Upper lobe of left lung (tissue), 6 donors: ENCODE results near the gene CHRM4. TPM values are rescaled to one million over a fixed set of nuclear protein-coding genes. Genes with fewer than 3 reads are reported as not detected.

Experiments used
- ATAC-seq, 2 donors: fragments of 200-7000 bp; cut with Tn5 transposase; one replicate each; pipeline ENCODE4 v1.9.1; 2022; ENCODE audit warnings: mild to moderate bottlenecking in 2 of 2, moderate library complexity in 2 of 2; ENCODE audit not compliant: low FRiP score in 2 of 2
- DNase-seq, 2 donors: peaks; one replicate each; pipeline ENCODE4 v3.0.0-alpha.2; 2019 to 2020
- H3K27ac ChIP-seq, 4 donors: fragments of 200-600 bp; sonication (generic); one replicate each; pipeline ENCODE4 v1.5.1; 2016 to 2019
- H3K27me3 ChIP-seq, 4 donors: fragments of 200-600 bp; sonication (generic); one replicate each; pipeline ENCODE4 v1.5.1; 2017 to 2019
- H3K36me3 ChIP-seq, 4 donors: fragments of 200-600 bp; sonication (generic); one replicate each; pipeline ENCODE4 v1.5.1; 2016 to 2019
- H3K4me1 ChIP-seq, 4 donors: fragments of 200-600 bp; sonication (generic); one replicate each; pipeline ENCODE4 v1.5.1; 2018 to 2019
- H3K4me3 ChIP-seq, 4 donors: fragments of 200-600 bp; sonication (generic); one replicate each; pipeline ENCODE4 v1.5.1; 2017 to 2019; ENCODE audit warnings: mild to moderate bottlenecking in 2 of 4, moderate library complexity in 1 of 4
- H3K9me3 ChIP-seq, 4 donors: fragments of 200-600 bp; sonication (generic); one replicate each; pipeline ENCODE4 v1.5.1; 2018 to 2019
- EP300 ChIP-seq, 4 donors: sonication (generic); formaldehyde crosslinking; IDR thresholded peaks; one replicate each; pipeline ENCODE4 v1.5.1; 2017; ENCODE audit warnings: antibody characterized with exemption in 4 of 4, control low read depth in 2 of 4
- POLR2A ChIP-seq, 4 donors: fragments of 450-650 bp; IDR thresholded peaks; one replicate each; pipeline ENCODE4 v1.5.1; 2016 to 2017; ENCODE audit warnings: antibody characterized with exemption in 4 of 4, mild to moderate bottlenecking in 2 of 4
- POLR2AphosphoS5 ChIP-seq, 2 donors: sonication (generic); formaldehyde crosslinking; IDR thresholded peaks; one replicate each; pipeline ENCODE4 v1.5.1; 2017; ENCODE audit warnings: antibody characterized with exemption in 2 of 2
- WGBS, 2 donors: methylation state at CpG; one replicate each; pipeline ENCODE4 v1.1.5; 2017 to 2018; 5-methylcytosine and 5-hydroxymethylcytosine counted together
- total RNA-seq, 6 donors: library from RNA; depleted of rRNA in 4 of 6; stranded (reverse); fragments of >200 nt in 4 of 6; gene quantifications; one replicate each; pipeline versions ENCODE4 v1.1.0 to v1.2.1, GENCODE V29; 2016 to 2021
- TF ChIP-seq, protein P1 (sequence below), 6 experiments: fragments of 450-650 bp in 4 of 6; fragments of 200-600 bp in 2 of 6; sonication (generic) in 2 of 6; IDR thresholded peaks; one replicate each; pipeline ENCODE4 v1.5.1; 2016 to 2019; ENCODE audit warnings: antibody characterized with exemption in 6 of 6
- donor health status: DM: no; HTN: no; CAD: no; lungs with moderate emphysema.
- donor health status: DM: no; HTN: yes; CAD: no; lungs with severe emphysema.

Gene CHRM4
- total RNA-seq, 6 donors from 2014 or later, result 0.34 to 1.4 (median 0.53) TPM; not detected in 2

DNA sequence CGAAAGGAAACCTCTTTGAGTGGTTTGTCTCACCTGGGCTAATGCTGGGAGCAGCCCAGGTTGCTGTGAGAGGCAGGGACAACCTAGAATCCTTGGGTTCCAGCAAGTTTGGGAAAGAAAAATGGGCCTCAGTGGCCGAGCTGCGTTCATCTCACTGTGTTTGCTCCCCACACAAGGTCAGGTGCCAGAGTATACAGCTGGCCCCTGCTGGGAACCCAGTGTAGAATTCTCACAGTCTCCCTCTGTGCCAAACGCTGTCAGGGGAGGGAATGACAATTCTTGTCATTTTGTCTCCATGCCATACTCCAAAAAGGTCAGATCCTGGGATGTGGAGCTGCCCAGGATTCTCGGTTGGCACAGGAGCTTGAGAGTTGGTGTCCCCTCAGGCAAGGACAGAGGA, 40.0 kb downstream of the CHRM4 start:
- no peak for DNase-seq
- no peak for ATAC-seq
- Histone ChIP-seq H3K9me3 (no peaks in the 10 kb centered on the region), H3K27me3 (no peaks in the 10 kb centered on the region), H3K36me3 (peaks cover 0 to 18% (median 6%) of the 10 kb centered on the region in 4 donors), H3K4me1 (peaks cover 49 to 74% (median 59%) of the 10 kb centered on the region in 4 donors), H3K4me3 (no peak overlapping the region), H3K27ac (peak overlapping the region in 3 of 4 donors; percentile 35 to 60 (median 48))
- WGBS, 2 donors, result 75 to 87% methylated on average over 3 to 5 of the region's 5 CpGs
- no peak for TF ChIP-seq POLR2A (IDR thresholded peaks at IDR 0.05)
- no peak for TF ChIP-seq EP300 (IDR thresholded peaks at IDR 0.05)
- TF ChIP-seq, protein P1, sequence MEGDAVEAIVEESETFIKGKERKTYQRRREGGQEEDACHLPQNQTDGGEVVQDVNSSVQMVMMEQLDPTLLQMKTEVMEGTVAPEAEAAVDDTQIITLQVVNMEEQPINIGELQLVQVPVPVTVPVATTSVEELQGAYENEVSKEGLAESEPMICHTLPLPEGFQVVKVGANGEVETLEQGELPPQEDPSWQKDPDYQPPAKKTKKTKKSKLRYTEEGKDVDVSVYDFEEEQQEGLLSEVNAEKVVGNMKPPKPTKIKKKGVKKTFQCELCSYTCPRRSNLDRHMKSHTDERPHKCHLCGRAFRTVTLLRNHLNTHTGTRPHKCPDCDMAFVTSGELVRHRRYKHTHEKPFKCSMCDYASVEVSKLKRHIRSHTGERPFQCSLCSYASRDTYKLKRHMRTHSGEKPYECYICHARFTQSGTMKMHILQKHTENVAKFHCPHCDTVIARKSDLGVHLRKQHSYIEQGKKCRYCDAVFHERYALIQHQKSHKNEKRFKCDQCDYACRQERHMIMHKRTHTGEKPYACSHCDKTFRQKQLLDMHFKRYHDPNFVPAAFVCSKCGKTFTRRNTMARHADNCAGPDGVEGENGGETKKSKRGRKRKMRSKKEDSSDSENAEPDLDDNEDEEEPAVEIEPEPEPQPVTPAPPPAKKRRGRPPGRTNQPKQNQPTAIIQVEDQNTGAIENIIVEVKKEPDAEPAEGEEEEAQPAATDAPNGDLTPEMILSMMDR (IDR thresholded peaks at IDR 0.05), result no peak
- no peak for TF ChIP-seq POLR2AphosphoS5 (IDR thresholded peaks at IDR 0.05)

DNA sequence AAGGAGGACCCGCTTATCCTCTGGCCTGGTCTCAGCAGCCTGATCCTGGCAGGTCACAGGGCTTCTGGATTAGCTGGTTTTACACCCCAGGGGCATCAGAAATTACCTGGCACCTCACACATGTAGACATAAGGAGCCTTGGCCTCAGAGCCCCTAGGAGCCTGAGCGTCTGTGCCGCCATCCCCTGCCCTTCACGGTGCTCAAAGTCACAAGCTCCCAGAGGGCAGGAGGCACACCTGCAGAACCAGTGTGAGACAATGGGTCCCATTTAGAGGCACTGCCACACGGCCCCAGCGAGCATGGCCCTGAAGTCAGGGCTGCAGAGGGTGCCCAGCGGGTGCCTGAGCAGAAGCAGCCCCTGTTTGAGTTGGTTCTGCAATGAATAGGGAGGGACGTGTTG, 40.4 kb downstream of the CHRM4 start:
- WGBS, 2 donors, result 80 to 100% methylated on average over 1 to 8 of the region's 8 CpGs
- no peaks in the 10 kb centered on the region for H3K27me3 ChIP-seq
- peaks cover 0 to 14% (median 3%) of the 10 kb centered on the region in 4 donors for H3K36me3 ChIP-seq
- H3K9me3 ChIP-seq, result no peaks in the 10 kb centered on the region
- ATAC-seq (no peak), DNase-seq (no peak)
- H3K4me3 ChIP-seq, result no peak overlapping the region
- H3K4me1 ChIP-seq, result peaks cover 51 to 74% (median 61%) of the 10 kb centered on the region in 4 donors
- TF ChIP-seq, protein P1 (IDR thresholded peaks at IDR 0.05), result no peak
- TF ChIP-seq EP300 (IDR thresholded peaks at IDR 0.05) (no peak), POLR2A (IDR thresholded peaks at IDR 0.05) (no peak), POLR2AphosphoS5 (IDR thresholded peaks at IDR 0.05) (no peak)
- H3K27ac ChIP-seq, result peak overlapping the region in 2 of 4 donors; percentile 11 to 48

DNA sequence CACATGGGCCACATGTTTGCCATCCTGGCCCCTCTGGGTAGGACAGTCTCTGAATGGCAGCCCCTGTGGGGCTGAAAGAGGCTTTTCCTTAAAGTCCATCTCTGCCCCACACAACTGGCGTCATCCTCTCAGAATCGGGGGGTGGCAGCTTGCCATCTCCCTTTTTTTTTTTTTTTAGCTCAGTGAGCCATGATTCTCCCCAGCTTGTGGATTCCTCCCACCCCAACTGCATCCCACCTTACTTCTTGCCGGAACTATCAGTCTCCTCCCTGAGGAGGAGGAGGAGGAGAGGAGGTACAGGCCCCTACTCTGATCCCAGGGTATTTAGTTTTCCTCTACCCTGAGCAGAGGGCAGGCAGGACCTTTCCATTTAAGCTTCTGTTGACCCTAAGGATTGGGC, 40.9 kb downstream of the CHRM4 start:
- TF ChIP-seq EP300 (IDR thresholded peaks at IDR 0.05) (no peak), POLR2A (IDR thresholded peaks at IDR 0.05) (no peak), POLR2AphosphoS5 (IDR thresholded peaks at IDR 0.05) (no peak)
- TF ChIP-seq, protein P1 (IDR thresholded peaks at IDR 0.05), result no peak
- DNase-seq (no peak), ATAC-seq (no peak)
- Histone ChIP-seq H3K27me3 (no peaks in the 10 kb centered on the region), H3K27ac (peak overlapping the region in 1 of 4 donors; percentile 40), H3K4me1 (peaks cover 55 to 76% (median 61%) of the 10 kb centered on the region in 4 donors), H3K9me3 (no peaks in the 10 kb centered on the region), H3K36me3 (peaks cover 0 to 11% (median 0%) of the 10 kb centered on the region in 4 donors), H3K4me3 (no peak overlapping the region)
- 44 to 56% methylated on average over 3 of the region's 3 CpGs for WGBS, 2 donors

DNA sequence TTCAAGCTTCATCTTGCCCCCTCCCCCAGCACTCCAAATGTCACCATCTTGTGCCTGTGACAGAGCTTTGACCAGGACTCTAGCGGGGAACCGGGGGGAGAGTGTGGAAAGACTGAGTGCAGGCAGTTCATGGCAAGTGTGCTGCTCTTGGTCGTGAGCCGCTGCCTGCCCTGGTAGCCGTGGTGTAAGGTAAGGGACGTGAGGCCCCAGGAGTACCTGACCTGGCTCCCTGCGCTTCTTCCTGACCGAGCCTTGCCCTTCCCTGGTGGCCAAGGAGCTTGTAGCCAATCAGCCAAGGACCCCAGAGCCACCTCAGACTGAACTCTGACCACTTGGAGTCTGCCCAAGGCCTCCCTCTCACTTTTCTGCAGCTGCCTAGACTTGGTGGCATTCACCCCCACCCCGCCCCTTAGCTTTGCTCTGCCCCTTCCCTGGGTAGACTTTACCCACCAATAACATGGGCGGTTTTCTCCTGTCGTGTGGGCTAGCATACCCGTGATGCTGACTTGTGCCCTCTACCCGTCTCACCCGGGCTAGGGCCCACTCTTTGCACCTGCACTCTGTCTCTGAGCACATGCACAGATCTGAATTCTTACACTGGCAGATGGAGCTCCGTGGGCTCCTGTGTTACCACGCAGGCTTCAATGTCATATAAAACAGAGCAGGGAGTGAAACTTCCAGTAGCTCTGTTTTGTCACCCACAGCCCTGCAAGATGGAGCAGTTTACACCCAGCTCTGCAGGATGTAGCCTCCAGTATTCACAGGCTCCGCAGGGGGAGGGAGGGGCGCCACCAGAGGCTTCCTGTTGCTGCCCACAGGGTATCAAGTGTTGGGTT, 42.8 kb downstream of the CHRM4 start:
- WGBS, 2 donors, result 51 to 56% methylated on average over 14 to 16 of the region's 18 CpGs
- peak in 1 of 2 donors; percentile 23 for TF ChIP-seq POLR2AphosphoS5 (IDR thresholded peaks at IDR 0.05)
- TF ChIP-seq, protein P1 (IDR thresholded peaks at IDR 0.05), result no peak
- no peak for TF ChIP-seq EP300 (IDR thresholded peaks at IDR 0.05)
- Histone ChIP-seq H3K27me3 (no peaks in the 10 kb centered on the region), H3K4me3 (peak overlapping the region in 3 of 4 donors; percentile 61 to 95 (median 84)), H3K4me1 (peaks cover 55 to 92% (median 67%) of the 10 kb centered on the region in 4 donors), H3K36me3 (peaks cover 0 to 3% (median 0%) of the 10 kb centered on the region in 4 donors), H3K27ac (peak overlapping the region; percentile 48 to 90 (median 80)), H3K9me3 (no peaks in the 10 kb centered on the region)
- no peak for ATAC-seq
- no peak for DNase-seq
